NCI-H1417 treated with DMSO at 0.1 percent for 48 hours (cell line): ENCODE results near the gene FNTB.
A peak's percentile ranks its signal among the peaks of the same experiment; 100 is the strongest.
"Not testable (repeated sequence)": the region's sequence is repeated elsewhere in the genome, so short reads cannot be mapped to it uniquely, and the experiment has no call there.

Experiments used
- DNase-seq: peaks from one replicate; lab custom pipeline; 2025; lab: John Stamatoyannopoulos, UW

The FNTB gene

DNA sequence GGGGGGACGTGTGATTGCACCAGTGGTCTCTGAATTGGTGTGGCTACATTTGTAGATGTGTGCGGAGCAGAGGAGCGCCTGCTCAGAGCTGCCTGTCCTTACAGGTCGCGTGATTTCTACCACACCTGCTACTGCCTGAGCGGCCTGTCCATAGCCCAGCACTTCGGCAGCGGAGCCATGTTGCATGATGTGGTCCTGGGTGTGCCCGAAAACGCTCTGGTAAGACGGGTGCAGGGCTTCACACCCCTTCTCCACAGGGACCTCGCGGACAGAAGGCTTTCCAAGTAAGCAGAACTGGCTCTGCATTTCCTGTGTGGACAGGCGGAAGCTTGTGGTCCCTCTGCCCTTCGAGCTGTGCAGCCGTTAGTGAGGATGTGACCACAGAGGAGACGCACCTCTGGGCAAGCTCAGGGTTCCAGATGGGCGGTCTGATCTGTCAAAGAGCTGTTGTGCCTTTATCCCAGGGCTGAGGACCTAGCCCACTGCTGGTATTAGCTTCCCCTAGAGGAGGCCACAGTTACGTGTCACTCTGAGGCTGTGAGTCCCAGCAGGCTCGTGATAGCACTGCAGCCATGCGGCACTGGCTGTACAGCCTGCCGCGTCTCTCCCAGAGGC, 67.9 kb downstream of the FNTB start:
- DNase-seq: no peak

DNA sequence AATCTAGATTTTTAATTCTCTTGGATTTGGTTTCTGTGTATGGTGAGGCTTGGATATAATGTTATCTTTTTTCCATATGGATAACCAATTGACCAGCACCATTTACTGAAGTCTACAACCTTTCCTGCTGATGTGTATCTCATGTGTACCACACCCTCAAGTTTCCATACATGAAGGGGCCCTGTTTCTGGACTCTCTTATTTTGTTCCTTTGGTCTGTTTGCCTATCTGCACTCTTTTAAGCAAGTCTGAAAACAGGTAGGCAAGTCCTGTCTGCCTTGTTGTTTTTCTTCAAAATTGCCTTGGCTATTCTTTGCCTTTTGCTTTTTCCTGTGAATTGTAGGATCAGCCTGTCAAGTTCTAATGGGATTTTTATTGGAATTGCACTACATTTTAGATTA, 71.0 kb downstream of the FNTB start:
- no peak for DNase-seq

DNA sequence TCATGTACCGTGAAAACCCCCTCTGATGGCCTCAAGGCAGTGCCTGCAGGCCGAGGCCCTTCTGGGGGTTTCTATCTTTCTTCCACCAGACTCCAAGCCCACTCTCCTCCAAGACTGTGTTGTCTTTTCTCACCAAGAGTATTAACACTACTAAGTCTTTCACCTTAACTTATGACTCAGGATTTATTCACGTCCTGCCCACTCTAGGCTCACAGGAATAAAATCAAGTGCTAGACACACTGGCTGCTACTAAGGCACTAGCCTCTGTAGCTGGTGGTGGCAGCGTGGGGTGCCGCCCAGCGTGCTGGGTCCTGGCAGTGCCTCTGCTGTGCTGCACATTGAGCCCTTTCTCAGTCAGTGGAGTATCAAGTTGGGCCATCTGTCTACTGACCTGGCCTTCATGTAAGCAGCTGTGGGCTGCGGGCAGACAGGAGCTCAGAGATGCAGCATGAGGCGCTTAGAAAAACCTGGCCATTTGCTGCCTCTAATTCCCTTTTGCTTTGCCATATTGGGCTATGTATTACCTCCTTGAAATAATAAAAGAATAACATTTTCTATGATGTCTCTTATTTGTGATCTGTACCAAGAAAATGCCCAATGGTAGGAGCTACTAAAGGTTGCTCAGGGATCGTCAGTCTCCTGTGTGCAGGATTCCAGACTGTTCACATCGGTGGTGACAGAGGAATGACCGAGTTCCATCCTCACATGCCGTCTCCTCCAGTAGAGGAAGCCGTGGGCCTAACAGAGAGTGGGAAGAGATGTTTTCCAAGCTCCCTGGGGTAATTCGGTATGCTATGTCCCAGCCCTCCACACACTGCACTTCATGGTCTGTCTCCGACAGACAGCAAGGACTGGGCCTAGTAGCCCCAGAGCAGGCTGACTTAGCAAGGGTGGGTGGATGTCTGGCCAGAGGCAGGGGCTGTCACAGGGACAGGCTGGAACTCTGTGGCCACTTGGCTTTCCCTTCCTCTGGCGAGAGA, 75.7 kb downstream of the FNTB start:
- no peak for DNase-seq

DNA sequence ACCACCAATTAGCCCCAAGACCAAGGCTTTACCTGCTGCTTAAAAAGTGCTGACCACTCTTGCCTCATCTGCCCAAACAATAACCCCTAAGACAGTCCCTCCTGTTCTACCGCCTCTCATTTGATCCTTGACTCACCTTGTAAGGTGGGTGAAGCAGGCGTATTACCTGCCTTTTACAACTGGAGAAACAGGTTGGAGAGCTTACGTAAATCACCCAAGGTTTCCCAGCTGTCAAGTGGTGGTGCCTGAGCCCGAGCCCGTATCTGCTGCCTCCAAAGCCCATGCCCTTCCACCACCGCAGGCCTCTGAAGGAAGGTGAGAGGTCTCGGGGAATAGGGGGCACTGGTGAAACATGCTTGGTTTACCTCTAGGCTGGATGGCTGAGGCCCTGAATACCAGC, 79.0 kb downstream of the FNTB start:
- no peak for DNase-seq

DNA sequence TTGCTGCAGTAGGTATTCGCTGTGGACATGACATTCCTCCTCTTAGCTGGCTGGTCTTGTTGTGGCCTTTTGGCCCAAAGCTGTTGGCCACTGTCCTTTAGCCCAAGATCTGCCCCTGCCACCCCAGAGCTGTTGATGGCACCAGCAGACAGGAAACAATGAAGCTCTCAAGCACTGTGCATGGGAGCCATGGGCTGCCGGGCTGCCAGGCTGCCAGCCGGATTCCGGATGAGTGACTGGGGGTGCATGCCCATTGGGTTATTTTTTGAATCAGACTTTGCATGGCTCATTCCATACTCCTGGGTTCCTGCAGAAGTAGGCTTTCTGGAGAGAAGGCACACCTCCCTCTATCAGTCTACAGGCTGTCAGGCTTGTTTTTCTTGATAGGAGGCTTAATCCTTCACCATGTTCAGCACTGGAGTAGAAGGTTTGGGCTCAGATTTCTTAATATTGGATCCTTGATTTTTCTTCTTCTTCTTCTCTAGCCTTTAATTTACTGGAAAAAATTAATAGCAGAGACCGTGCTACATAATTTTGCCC, 83.2 kb downstream of the FNTB start:
- no peak for DNase-seq

DNA sequence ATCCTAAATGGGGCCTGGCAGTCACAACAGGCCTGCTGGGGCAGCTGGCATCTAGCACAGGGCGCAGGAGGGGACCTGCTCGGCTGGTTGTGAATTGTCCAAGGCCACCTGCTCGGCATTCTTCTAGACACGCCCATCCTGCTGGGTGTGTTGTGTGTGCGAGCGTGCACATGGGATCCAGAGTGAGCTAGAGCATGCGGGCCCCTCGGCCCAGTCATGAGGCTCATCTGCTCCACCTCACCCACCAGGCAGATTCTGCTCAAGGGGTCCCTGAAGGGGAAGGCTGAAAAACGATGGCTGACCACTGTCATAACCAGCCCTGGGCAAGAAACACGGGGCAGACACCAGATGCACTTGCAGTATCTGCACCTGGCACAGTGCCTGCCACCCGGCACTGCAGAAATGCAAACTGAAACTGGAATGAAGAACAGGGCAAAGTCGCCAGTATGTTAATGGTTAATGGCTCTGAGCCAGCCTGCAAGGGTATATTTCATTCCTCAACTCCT, 83.8 kb downstream of the FNTB start:
- peak; percentile 16 for DNase-seq

DNA sequence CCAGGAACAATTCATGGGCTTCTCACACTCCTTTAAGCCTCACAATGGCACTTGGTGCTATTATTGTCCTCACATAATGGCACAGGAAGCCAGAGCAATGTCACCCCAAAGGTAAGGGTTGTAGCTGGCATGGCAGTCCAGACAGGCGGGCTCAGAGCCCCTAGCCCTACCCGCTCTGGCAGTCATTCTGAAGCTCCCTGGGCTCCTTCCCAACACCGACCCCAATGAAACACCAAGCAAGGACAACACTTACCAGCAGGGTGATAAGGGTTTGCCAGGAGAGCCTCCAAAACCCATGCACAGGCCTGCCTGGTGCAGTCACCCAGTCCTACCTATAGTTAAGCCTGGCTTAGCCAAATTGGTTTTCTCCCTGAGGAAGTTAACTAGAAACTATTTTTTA, 84.8 kb downstream of the FNTB start:
- no peak for DNase-seq

DNA sequence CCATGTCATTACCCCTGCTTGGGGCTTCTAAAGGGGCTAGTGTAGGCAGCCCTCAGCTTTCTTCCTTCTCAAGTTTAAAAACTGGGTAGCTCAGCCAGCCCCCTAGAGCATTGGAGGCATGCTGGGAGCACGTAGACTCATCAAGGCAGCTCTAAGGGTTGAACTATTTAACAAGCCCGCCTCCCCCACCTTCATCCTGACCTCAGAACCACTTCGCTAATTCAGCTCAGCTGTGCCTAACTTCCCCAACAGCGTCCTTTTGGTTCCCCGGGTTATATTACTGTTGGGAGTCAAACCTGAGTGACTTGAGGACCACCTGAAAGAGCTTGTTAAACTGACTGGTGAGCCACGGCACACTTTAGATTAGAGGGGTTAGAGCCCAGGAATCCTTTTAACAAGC, 85.6 kb downstream of the FNTB start:
- DNase-seq: no peak

DNA sequence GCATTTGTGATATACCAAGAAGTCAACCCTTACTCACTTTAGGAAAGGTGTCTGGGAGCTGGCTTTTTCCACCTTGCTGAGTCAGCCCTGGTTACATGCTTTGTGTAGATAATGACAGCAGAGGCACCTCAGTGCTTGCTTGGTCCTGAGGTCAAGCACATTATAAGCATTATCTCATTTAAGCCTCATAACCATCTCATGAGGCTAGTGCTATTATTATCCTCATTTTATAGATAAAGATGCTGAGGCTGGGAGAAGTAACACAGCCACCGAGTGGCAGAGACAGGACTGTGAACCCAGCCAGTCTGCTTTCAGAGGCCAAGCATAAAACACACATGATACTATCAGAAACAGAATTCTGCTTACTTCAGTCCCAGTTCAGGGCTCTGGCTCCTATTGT, 86.2 kb downstream of the FNTB start:
- no peak for DNase-seq

DNA sequence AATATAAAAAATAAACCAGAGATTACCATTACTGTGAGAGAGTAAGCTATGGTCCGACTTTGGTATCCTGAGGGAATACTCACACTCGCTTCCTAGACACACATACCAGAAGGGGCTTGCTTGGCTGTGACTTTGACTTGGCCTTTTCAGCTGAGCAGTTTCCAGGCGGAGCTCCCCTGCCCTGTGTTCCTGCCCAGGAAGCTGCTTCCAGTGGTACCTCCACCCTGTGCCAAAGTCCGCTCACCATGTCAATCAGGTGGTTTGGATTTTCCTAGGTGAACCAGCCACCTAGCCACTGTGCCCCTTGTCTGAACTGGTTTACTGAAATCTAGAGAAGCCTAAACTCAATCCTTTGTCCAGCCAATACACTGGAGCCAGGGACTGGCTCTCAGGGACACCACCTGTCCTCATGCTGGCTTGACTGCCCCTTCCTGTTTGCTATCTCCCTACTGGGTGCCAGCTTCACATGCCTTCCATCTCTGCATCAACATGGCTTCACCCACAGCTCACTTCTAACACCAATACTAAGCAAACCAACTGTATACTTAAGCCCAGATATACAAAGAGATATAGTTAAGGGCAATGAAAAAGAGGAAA, 87.0 kb downstream of the FNTB start:
- DNase-seq: no peak

DNA sequence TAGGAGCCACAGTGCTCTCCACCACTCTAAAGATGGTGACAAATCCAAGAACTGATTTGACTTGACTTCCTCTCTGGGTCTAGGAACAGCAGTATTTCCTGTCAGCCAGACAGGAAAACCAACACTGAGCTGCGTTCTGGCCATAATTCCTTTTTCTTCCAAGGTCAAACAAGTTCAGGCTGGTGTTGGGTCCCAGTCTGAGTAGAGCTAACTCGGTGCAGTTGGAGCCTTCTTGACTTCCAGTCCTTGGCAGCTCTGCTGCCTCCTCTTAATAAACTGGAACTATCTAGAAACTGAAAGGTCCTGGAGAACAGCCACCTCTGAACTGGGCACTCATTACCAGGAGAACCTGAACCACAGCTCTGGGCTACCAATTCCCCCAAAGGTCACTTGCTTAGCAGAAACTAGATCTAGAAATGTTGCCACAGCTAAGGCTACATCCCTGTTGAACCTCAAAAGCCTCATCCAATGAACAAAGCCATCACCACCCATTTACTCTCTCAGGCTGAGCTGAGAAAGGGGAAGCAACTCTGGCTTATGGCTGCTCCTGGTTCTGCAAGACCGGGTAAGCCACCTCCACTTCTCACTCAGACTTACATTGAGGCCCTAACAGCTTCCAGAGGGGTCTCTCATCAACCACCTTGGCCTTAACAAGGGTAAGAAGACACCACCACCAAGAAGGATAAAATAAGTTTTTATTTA, 87.9 kb downstream of the FNTB start:
- DNase-seq: no peak

DNA sequence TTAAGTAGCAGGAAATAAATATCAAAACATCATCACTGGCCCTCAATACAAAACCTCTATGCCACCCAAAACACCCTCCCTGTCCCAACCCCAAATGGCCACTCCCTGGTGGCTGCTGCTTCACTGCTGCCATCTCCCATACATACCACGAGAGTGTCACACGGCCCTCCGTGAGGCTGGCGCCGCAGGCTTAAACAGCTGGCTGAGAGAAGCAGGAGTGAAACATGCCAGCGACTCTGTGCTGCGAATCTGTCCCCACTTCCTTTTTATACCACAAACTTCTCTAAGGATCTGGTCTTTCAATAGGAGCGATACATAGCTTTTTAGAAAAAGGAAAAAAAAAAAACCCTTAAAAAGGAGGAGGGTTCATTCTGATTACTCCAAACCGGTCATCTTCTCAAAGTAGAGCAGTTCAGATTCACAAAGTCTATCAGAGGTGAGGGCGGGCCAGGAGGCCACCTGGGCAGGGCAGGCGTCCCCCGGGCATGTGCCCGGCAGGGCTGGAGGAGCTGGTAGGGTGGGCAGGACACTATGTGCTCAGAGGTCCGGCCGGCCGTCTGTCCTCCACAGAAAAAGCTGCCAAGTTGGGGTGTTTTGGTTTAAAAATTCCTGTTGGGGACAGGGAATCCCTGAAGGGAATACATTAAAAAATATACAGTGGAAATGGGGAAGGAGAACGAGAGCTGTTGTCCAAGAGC, 89.1 kb downstream of the FNTB start:
- DNase-seq: no peak

DNA sequence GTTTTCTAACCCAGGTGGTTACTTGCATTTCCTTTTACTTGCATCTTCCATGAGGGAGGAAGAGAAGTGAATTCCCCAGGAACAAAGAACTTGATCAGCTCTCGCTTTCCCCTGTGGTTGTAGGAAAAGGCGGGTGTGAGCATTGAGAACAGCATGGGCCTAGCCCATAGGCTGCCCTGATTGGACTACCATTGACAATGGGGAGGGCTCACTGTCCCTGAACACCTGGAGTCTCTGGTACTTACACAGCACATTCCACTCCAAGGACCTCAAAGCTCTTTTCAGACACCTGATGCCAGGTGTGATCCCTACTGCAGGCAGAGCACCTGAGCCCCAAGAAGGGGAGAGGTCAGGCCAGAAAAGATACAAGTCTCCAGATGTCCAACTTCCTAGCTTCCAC, 90.6 kb downstream of the FNTB start:
- DNase-seq: no peak

DNA sequence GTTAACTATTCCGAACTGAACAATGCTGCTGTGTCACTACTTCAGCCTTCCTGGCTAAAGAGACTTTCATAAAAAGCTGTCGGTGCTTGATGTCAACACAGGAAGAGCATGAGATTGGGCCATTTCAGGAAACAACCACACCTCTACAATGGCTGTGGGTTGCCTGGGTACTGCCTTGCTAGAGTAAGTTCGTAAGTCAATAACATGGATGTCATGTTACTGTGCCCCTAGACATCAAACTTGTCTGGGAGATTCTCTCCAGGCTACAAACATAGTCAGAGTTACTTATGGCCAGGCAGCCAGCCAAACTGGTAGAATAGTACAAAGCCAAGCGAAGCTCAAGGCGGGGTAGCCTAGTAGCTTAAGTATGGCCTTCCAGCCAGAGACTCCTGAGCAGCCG, 92.5 kb downstream of the FNTB start:
- DNase-seq: no peak

DNA sequence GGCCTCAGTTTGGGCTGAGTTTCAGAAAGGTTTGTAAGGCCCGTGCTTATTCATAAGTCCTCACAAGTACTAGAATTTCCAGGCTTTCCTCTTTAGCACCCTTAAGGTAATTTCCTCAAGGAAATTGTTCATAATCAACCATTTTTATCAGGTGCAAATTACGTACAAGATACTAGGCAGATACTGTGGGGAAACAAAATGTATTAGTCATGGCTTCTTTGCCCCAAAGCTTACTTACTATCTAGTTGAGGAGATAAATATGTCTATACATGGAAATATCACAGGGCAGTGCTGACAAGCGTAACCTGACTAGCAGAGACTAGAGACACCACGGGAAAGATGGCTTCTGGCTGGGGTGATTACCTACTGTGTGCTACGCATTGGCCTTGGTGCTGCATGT, 93.1 kb downstream of the FNTB start:
- DNase-seq: no peak

DNA sequence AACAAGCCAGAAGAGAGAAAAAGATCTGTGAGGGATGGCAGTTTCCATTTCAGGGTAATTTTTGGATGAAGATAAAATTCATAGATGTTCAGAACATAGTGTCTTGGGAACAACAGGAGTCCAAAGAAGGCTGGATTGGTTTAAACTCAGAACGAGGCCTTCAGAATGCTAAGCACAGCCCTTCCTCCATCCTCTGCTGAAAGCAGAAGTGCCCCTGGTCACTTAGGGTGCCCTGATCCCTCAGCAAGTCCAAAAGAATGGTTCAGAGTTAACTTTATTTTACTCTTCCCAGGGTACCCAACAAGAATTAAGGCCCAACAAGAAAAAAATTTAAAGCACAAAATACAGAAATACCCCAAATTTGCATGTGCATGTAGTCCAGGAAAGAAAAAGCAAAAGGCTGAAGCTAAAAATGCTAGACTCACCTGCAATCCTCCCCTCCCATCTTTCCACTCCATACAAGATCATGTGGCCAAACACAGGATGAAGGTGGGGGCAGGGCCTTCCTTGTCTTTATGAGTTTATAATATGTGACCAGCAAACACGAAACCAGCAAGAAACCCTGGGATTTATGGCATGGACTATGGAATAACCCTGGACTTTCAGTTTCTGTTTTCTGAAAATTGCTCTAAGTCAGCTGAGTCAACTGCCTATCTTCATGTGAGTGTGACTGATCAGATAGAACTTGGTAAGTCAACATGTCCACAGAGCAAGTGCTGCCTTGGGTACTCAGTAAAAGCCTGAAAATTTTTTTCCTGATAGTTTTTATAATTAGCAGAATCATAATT, 94.5 kb downstream of the FNTB start:
- no peak for DNase-seq

DNA sequence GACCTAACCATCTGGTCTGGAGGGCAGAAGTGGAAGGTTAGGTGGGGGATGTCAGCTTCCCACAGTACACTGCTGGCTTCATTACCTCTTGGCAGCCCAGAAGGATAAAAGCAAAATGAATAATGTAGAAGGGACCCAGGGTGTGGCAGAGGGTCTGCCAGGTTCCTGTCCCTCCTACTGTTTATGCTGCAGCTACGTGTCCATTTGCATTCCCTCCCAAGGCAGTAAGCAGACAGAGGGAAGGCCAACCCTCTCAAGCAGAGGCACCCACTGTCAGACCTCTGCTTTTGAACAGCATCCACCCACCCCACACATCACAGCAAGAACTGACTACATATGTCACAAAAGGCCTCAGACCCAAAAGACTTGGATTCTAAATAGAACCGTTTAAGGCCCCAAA, 96.2 kb downstream of the FNTB start:
- DNase-seq: no peak

DNA sequence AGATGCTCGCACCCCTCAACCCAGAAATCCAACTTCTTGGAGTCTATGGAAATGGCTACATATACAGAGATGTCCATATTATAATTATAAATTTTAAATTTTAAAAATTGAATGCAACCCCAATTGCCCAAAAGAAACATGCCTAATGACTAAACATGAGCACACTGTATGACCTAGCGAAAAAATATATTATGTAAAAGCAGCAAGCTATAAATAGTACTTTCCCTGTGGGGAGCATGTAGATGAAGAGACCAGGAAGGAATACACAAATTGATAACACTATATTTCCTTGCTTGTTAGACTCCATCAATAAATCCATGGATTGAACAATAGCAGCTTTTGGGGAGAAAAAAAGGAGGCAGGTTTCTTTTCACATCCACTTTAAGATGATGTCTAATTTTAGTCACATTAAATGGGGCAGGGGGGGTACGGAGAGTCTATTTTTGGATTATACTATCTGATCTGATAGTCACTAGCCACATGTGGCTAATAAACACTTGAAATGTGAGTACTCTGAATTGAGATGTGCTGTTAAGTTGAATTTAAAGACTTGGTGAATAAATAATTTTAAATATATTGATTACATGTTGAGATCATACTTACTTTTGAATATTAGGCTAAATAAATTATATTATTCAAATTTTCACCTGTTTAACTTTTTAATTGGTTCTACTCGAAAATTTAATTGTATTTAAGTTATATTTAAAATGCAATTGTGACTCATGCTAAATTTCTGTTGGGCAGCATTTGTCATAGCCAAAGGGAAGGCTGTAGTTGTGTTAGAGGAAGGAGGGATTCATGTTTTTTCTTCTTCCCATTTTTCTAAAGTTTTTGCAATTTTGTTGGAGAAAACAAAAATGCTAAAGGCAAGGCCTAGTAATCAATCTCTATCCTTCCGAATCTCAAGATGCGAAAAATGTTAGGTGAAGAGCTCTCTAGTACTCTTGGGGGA, 98.1 kb downstream of the FNTB start:
- DNase-seq: no peak

DNA sequence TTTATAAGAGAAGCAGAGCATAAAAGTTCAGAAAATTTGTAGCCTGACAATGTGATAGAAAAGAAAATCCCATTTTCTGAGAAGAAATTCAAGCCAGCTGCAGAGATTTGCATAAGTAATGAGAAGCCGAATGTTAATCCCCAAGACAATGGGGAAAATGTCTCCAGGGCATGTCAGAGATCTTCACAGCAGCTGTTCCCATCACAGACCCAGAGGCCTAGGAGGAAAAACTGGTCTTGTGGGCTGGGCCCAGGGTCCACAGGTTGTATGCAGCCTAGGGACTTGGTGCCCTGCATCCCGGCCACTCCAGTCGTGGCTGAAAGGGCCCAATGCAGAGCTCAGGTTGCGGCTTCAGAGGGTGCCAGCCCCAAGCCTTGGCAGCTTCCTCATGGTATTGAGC, 100.0 kb downstream of the FNTB start:
- DNase-seq: not testable (repeated sequence)
